ENCODE measurements around the gene RHBDD3. TPM values are rescaled to one million over a fixed set of nuclear protein-coding genes. Genes with fewer than 3 reads are reported as not detected.

RHBDD3 gene
- total and polyA plus RNA-seq, 9 of the 15 experiments (the other 6 are each of a cell fraction or from before 2014, with no cell fraction given) = 0.32 to 35.6 (median 14.0) TPM

GRCh38 chr22:29268511-29269229 is 889 bp upstream of the RHBDD3 start (continued):
- 0 out of 2 replicates have a peak, but pooled peaks have one; percentile 1 for TF ChIP-seq GTF2E2 (tag; IDR thresholded peaks at IDR 0.05)
- no peak for TF ChIP-seq PCBP2 (IDR thresholded peaks at IDR 0.05; ENCODE audit: low read depth, low read length, poor library complexity, severe bottlenecking)
- TF ChIP-seq ETS2 (tag; IDR thresholded peaks at IDR 0.05; ENCODE audit: borderline replicate concordance, poor library complexity, severe bottlenecking) = no peak
- TF ChIP-seq MAFG (tag; conservative IDR thresholded peaks at IDR 0.05) = no peak
- peak; percentile 31 for TF ChIP-seq HMGN3 (IDR thresholded peaks at IDR 0.05; ENCODE audit: borderline replicate concordance, extremely low read depth, insufficient read length, low read depth, low read length)
- TF ChIP-seq, protein P1, sequence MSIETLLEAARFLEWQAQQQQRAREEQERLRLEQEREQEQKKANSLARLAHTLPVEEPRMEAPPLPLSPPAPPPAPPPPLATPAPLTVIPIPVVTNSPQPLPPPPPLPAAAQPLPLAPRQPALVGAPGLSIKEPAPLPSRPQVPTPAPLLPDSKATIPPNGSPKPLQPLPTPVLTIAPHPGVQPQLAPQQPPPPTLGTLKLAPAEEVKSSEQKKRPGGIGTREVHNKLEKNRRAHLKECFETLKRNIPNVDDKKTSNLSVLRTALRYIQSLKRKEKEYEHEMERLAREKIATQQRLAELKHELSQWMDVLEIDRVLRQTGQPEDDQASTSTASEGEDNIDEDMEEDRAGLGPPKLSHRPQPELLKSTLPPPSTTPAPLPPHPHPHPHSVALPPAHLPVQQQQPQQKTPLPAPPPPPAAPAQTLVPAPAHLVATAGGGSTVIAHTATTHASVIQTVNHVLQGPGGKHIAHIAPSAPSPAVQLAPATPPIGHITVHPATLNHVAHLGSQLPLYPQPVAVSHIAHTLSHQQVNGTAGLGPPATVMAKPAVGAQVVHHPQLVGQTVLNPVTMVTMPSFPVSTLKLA (conservative IDR thresholded peaks at IDR 0.05) = 0 out of 4 replicates have a peak, but pooled peaks of 1 of the 2 experiments have one; percentile 6
- no peak for TF ChIP-seq ZNF217 (CRISPR knock-in tag; IDR thresholded peaks at IDR 0.05)
- no peak for TF ChIP-seq TRIM25 (IDR thresholded peaks at IDR 0.05; ENCODE audit: borderline replicate concordance)
- no peak for TF ChIP-seq KDM4B (IDR thresholded peaks at IDR 0.05; ENCODE audit: borderline replicate concordance in 2 of 2, low read depth in 1 of 2)
- TF ChIP-seq RB1 (IDR thresholded peaks at IDR 0.05; ENCODE audit: low read depth) = peak; percentile 21
- TF ChIP-seq NONO (IDR thresholded peaks at IDR 0.05; ENCODE audit: low read depth in 2 of 2, low read length in 1 of 2) = peak in 1 of 2 experiments; percentile 19; a peak in 1 of 4 replicates
- TF ChIP-seq, protein P2, sequence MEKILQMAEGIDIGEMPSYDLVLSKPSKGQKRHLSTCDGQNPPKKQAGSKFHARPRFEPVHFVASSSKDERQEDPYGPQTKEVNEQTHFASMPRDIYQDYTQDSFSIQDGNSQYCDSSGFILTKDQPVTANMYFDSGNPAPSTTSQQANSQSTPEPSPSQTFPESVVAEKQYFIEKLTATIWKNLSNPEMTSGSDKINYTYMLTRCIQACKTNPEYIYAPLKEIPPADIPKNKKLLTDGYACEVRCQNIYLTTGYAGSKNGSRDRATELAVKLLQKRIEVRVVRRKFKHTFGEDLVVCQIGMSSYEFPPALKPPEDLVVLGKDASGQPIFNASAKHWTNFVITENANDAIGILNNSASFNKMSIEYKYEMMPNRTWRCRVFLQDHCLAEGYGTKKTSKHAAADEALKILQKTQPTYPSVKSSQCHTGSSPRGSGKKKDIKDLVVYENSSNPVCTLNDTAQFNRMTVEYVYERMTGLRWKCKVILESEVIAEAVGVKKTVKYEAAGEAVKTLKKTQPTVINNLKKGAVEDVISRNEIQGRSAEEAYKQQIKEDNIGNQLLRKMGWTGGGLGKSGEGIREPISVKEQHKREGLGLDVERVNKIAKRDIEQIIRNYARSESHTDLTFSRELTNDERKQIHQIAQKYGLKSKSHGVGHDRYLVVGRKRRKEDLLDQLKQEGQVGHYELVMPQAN (IDR thresholded peaks at IDR 0.05; ENCODE audit: borderline replicate concordance) = no peak
- no peak for TF ChIP-seq SNRNP70 (optimal IDR thresholded peaks at IDR 0.05; ENCODE audit: low read depth, low read length)
- TF ChIP-seq SIN3A (IDR thresholded peaks at IDR 0.05; ENCODE audit: borderline replicate concordance in 2 of 2, control insufficient read depth in 1 of 2, low read depth in 2 of 2, low read length in 2 of 2) = 0 out of 4 replicates have a peak, but pooled peaks of 1 of the 2 experiments have one; percentile 24
- TF ChIP-seq NFIX (CRISPR knock-in tag; IDR thresholded peaks at IDR 0.05; ENCODE audit: low read depth) = no peak
- peak in 1 of 3 experiments; percentile 23 for TF ChIP-seq YY1 (IDR thresholded peaks at IDR 0.05; ENCODE audit: borderline replicate concordance in 1 of 3, control insufficient read depth in 1 of 3, extremely low read depth in 1 of 3, insufficient read depth in 3 of 3, insufficient read length in 1 of 3, insufficient replicate concordance in 2 of 3, low read depth in 1 of 3, low read length in 2 of 3)
- TF ChIP-seq E2F3 (CRISPR knock-in tag; IDR thresholded peaks at IDR 0.05) = peak; percentile 85
- no peak for TF ChIP-seq FOXK1 (CRISPR knock-in tag; IDR thresholded peaks at IDR 0.05; ENCODE audit: borderline replicate concordance)
- TF ChIP-seq HDAC8 (tag; IDR thresholded peaks at IDR 0.05) = 0 out of 2 replicates have a peak, but pooled peaks have one; percentile 27
- no peak for TF ChIP-seq PYGO2 (tag; IDR thresholded peaks at IDR 0.05)

All from K562 (cell line).